IMR-90 (cell line): ENCODE results near the gene GRM4. TPM values are rescaled to one million over a fixed set of nuclear protein-coding genes. Genes with fewer than 3 reads are reported as not detected.

ENCODE experiments used
- ATAC-seq: fragments of 200-7000 bp; cut with Tn5 transposase; 2 replicates; pipeline ENCODE4 v1.9.1; 2020; ENCODE audit warnings: low read depth, mild to moderate bottlenecking, moderate library complexity
- BruUV-seq: library from RNA; stranded (reverse); fragments of 400-500 nt; replicated peaks from 2 replicates; lab custom pipeline; 2021; lab: Mats Ljungman, UMichigan
- CTCF ChIA-PET: fragments of 300-600 bp; formaldehyde crosslinking; extraction: SDS; loops from one replicate; lab custom pipeline; 2021; ENCODE audit warnings: antibody characterized with exemption; lab: Yijun Ruan, JAX
- POLR2A ChIA-PET: fragments of 300-600 bp; sonication (Branson Sonifier 250); formaldehyde crosslinking; loops from one replicate; lab custom pipeline; 2022; ENCODE audit warnings: antibody characterized with exemption; ENCODE audit not compliant: unreplicated experiment; lab: Charles Lee
- DNase-seq: peaks from one replicate; pipeline ENCODE4 v3.0.0; 2013
- H2AFZ ChIP-seq: replicated peaks from 2 replicates; pipeline ENCODE3; 2013; ENCODE audit warnings: low read length, mild to moderate bottlenecking; ENCODE audit not compliant: poor library complexity
- H2AK5ac ChIP-seq: 2 replicates; pipeline ENCODE4 v1.6.1; 2013; ENCODE audit warnings: low read depth, low read length, inconsistent platforms
- H2AK9ac ChIP-seq: replicated peaks from 2 replicates; pipeline ENCODE3; 2013; ENCODE audit warnings: mild to moderate bottlenecking, low read depth, low read length, moderate library complexity; ENCODE audit not compliant: poor library complexity
- H2BK120ac ChIP-seq: 2 replicates; pipeline ENCODE4 v1.6.1; 2013; ENCODE audit warnings: low read depth, low read length, inconsistent platforms
- H2BK15ac ChIP-seq: 3 replicates; pipeline ENCODE4 v1.6.1; 2013; ENCODE audit warnings: low read depth, low read length, inconsistent platforms
- H2BK20ac ChIP-seq: 2 replicates; pipeline ENCODE4 v1.6.1; 2013; ENCODE audit warnings: low read depth, mild to moderate bottlenecking, inconsistent platforms, low read length, moderate library complexity
- H2BK5ac ChIP-seq: 2 replicates; pipeline ENCODE4 v1.6.1; 2013; ENCODE audit warnings: mild to moderate bottlenecking, low read depth, low read length, inconsistent platforms; ENCODE audit not compliant: poor library complexity, severe bottlenecking
- H3K14ac ChIP-seq: replicated peaks from 2 replicates; pipeline ENCODE4 v1.6.1; 2013; ENCODE audit warnings: low read depth, low read length, inconsistent platforms
- H3K18ac ChIP-seq: 2 replicates; pipeline ENCODE4 v1.6.1; 2013; ENCODE audit warnings: low read depth, low read length, control low read depth
- H3K23ac ChIP-seq: 2 replicates; pipeline ENCODE4 v1.6.1; 2013; ENCODE audit warnings: low read depth, low read length, inconsistent platforms
- H3K27ac ChIP-seq: 2 replicates; pipeline ENCODE4 v1.5.1; 2013; ENCODE audit warnings: mild to moderate bottlenecking, control low read depth, low read length; ENCODE audit not compliant: insufficient read depth
- H3K27me3 ChIP-seq: 2 replicates; pipeline ENCODE4 v1.6.1; 2013; ENCODE audit warnings: low read length; ENCODE audit not compliant: control insufficient read depth, insufficient read depth
- H3K36me3 ChIP-seq: 2 replicates; pipeline ENCODE4 v1.6.1; 2013; ENCODE audit warnings: low read length, mixed read lengths; ENCODE audit not compliant: control insufficient read depth, insufficient read depth
- H3K4ac ChIP-seq: 2 replicates; pipeline ENCODE4 v1.6.1; 2013; ENCODE audit warnings: low read depth, low read length, inconsistent platforms
- H3K4me1 ChIP-seq: 2 replicates; pipeline ENCODE4 v1.6.1; 2013; ENCODE audit warnings: low read length, mixed read lengths; ENCODE audit not compliant: control insufficient read depth, insufficient read depth
- H3K4me2 ChIP-seq: 2 replicates; pipeline ENCODE4 v1.6.1; 2013; ENCODE audit warnings: low read depth, mild to moderate bottlenecking, control low read depth, low read length, moderate library complexity
- H3K4me3 ChIP-seq: 2 replicates; pipeline ENCODE4 v1.5.1; 2013; ENCODE audit warnings: low read depth, mild to moderate bottlenecking, control low read depth, low read length, moderate library complexity; ENCODE audit not compliant: insufficient read depth
- H3K56ac ChIP-seq: 2 replicates; pipeline ENCODE4 v1.6.1; 2013; ENCODE audit warnings: low read length, inconsistent platforms; ENCODE audit not compliant: insufficient read depth; ENCODE audit errors: extremely low read depth
- H3K79me1 ChIP-seq, 2 experiments: 2 replicates each; pipeline ENCODE4 v1.6.1; 2013; ENCODE audit warnings: low read length in 2 of 2, inconsistent platforms in 1 of 2, low read depth in 1 of 2
- H3K9ac ChIP-seq: 2 replicates; pipeline ENCODE4 v1.6.1; 2013; ENCODE audit warnings: low read depth, low read length, control low read depth
- H3K9me1 ChIP-seq: 2 replicates; pipeline ENCODE4 v1.6.1; 2013; ENCODE audit warnings: low read length, inconsistent platforms; ENCODE audit not compliant: insufficient read depth
- H3K9me3 ChIP-seq: 2 replicates; pipeline ENCODE4 v1.6.1; 2013; ENCODE audit warnings: low read length; ENCODE audit not compliant: control insufficient read depth, insufficient read depth
- H4K20me1 ChIP-seq: 2 replicates; pipeline ENCODE4 v1.6.1; 2013; ENCODE audit warnings: low read length, inconsistent platforms; ENCODE audit not compliant: insufficient read depth
- H4K5ac ChIP-seq: 2 replicates; pipeline ENCODE4 v1.6.1; 2013; ENCODE audit warnings: mild to moderate bottlenecking, low read depth, low read length, control low read depth
- H4K8ac ChIP-seq, 2 experiments: 2 replicates each; pipeline ENCODE4 v1.6.1; 2013; ENCODE audit warnings: low read depth in 2 of 2, low read length in 2 of 2, control low read depth in 1 of 2, inconsistent platforms in 1 of 2
- H4K91ac ChIP-seq: 2 replicates; pipeline ENCODE4 v1.6.1; 2013; ENCODE audit warnings: low read depth, low read length, inconsistent platforms; ENCODE audit not compliant: insufficient read depth
- BHLHE40 ChIP-seq: fragments of 150-350 bp; IDR thresholded peaks from 2 replicates; pipeline ENCODE4 v1.6.1; 2016; ENCODE audit warnings: mild to moderate bottlenecking, low read depth, low read length
- CHD1 ChIP-seq: IDR thresholded peaks from 2 replicates; pipeline ENCODE4 v1.6.1; 2012; ENCODE audit warnings: low read depth, low read length, improper control_type of control experiment
- FOS ChIP-seq: fragments of 150-350 bp; IDR thresholded peaks from 2 replicates; pipeline ENCODE4 v1.6.1; 2016; ENCODE audit warnings: low read depth, low read length
- MAFK ChIP-seq: IDR thresholded peaks from 2 replicates; pipeline ENCODE4 v1.6.1; 2012; ENCODE audit warnings: low read depth, low read length, improper control_type of control experiment
- MXI1 ChIP-seq: IDR thresholded peaks from 2 replicates; pipeline ENCODE4 v1.6.1; 2012; ENCODE audit warnings: low read depth, mild to moderate bottlenecking, low read length, moderate library complexity, borderline replicate concordance
- NFE2L2 ChIP-seq: fragments of 150-350 bp; IDR thresholded peaks from 2 replicates; pipeline ENCODE4 v1.6.1; 2016; ENCODE audit warnings: low read depth, mild to moderate bottlenecking, low read length
- POLR2A ChIP-seq: IDR thresholded peaks from 2 replicates; pipeline ENCODE4 v1.6.1; 2012; ENCODE audit warnings: mild to moderate bottlenecking, low read depth, low read length
- SMC3 ChIP-seq: fragments of 150-350 bp; IDR thresholded peaks from 2 replicates; pipeline ENCODE4 v1.6.1; 2016; ENCODE audit warnings: low read depth, mild to moderate bottlenecking, antibody characterized with exemption, low read length, moderate library complexity
- WGBS, 2 experiments: methylation state at CpG; one replicate each; pipeline versions ENCODE4 v1.1.5 to v1.1.7; 2013; ENCODE audit warnings: missing lambda C conversion rate in 2 of 2; ENCODE audit not compliant: insufficient read length in 1 of 2; ENCODE audit errors: extremely low coverage in 2 of 2; 5-methylcytosine and 5-hydroxymethylcytosine counted together
- dilution Hi-C: fragments of 300-500 bp; cut with HindIII; formaldehyde crosslinking; loops from one replicate; pipeline ENCODE4 v1.14.3; 2018; ENCODE audit warnings: low sequenced_read_pairs; ENCODE audit not compliant: unreplicated experiment
- in situ Hi-C: fragments of 300-500 bp; cut with MboI; formaldehyde crosslinking; loops from 3 replicates; pipeline ENCODE4 v1.14.3; 2019; ENCODE audit warnings: low sequenced_read_pairs, inconsistent platforms, mixed read lengths
- intact Hi-C: fragments of 100-400 bp; cut with micrococcal nuclease; formaldehyde crosslinking; loops from 2 replicates; pipeline ENCODE4 v1.10.0; 2022
- polyA plus RNA-seq, 3 experiments: library from polyadenylated mRNA; depleted of rRNA; stranded (reverse); fragments of >200 nt; gene quantifications; 2 replicates each; pipeline ENCODE4 v1.2.3, GENCODE V29; 2012; ENCODE audit warnings: low replicate concordance in 1 of 3
- total RNA-seq: library from RNA; depleted of rRNA; stranded (reverse); fragments of >200 nt; gene quantifications from 2 replicates; pipeline ENCODE4 v1.2.3, GENCODE V29; 2012
- TF ChIP-seq, protein P1 (sequence below): conservative IDR thresholded peaks from 2 replicates; pipeline ENCODE4 v1.5.1; 2012; ENCODE audit warnings: mild to moderate bottlenecking, low read depth, low read length, improper control_type of control experiment

GRM4 gene
- total and polyA plus RNA-seq, 2 of the 4 experiments (the other 2 are of a cell fraction): 0.02 TPM; not detected in 1

DNA sequence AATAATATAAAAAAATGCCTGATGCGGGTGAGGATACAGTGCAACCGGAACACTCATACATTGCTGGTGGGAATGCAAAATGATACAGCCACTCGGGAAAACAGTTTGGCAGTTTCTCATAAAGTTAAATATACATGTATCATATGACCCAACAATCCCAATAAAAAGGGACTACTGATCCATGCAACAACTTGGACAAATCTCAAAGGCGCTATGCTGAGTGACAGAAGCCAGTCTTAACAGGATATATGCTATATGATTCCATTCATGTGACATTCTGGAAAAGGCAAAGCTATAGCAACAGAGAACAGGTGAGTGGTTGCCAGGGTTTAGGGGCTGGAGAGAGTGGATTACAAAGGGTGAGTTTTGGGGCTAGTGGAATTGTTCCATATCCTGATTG lies 171.9 kb downstream of the GRM4 start:
- no peak for TF ChIP-seq FOS
- no peak for TF ChIP-seq POLR2A
- TF ChIP-seq MXI1: no peak
- no peak for TF ChIP-seq CHD1
- TF ChIP-seq SMC3: no peak
- TF ChIP-seq NFE2L2: no peak
- TF ChIP-seq, protein P1, sequence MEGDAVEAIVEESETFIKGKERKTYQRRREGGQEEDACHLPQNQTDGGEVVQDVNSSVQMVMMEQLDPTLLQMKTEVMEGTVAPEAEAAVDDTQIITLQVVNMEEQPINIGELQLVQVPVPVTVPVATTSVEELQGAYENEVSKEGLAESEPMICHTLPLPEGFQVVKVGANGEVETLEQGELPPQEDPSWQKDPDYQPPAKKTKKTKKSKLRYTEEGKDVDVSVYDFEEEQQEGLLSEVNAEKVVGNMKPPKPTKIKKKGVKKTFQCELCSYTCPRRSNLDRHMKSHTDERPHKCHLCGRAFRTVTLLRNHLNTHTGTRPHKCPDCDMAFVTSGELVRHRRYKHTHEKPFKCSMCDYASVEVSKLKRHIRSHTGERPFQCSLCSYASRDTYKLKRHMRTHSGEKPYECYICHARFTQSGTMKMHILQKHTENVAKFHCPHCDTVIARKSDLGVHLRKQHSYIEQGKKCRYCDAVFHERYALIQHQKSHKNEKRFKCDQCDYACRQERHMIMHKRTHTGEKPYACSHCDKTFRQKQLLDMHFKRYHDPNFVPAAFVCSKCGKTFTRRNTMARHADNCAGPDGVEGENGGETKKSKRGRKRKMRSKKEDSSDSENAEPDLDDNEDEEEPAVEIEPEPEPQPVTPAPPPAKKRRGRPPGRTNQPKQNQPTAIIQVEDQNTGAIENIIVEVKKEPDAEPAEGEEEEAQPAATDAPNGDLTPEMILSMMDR: no peak
- TF ChIP-seq BHLHE40: no peak
- no peak for TF ChIP-seq MAFK
- dilution Hi-C loops: no loop called here

More for the DNA sequence above, 171.9 kb downstream of the GRM4 start:
- Histone ChIP-seq H3K9me1 (no peaks in the 10 kb centered on the region), H2AFZ (no peak overlapping the region), H3K79me1 (no peaks in the 10 kb centered on the region), H3K23ac (no peak overlapping the region), H3K4me1 (no peaks in the 10 kb centered on the region), H3K14ac (no peak overlapping the region), H3K18ac (no peak overlapping the region), H2AK5ac (no peak overlapping the region), H3K36me3 (no peaks in the 10 kb centered on the region), H3K9me3 (peaks cover 3% of the 10 kb centered on the region), H3K56ac (no peak overlapping the region), H3K4ac (no peak overlapping the region), H2BK120ac (no peak overlapping the region), H2BK20ac (no peak overlapping the region), H4K8ac (no peak overlapping the region), H2BK5ac (no peak overlapping the region), H3K4me3 (no peak overlapping the region), H3K9ac (no peak overlapping the region), H2AK9ac (no peak overlapping the region), H4K5ac (no peak overlapping the region), H4K91ac (no peak overlapping the region), H2BK15ac (no peak overlapping the region), H3K27me3 (peaks cover 50% of the 10 kb centered on the region), H4K20me1 (no peaks in the 10 kb centered on the region; the same call in 1 of the 2 replicates), H3K27ac (no peak overlapping the region), H3K4me2 (no peak overlapping the region)
- intact Hi-C loops (no loop called here), in situ Hi-C loops (no loop called here)
- DNase-seq (no peak), ATAC-seq (no peak)
- no TSS peak for BruUV-seq
- POLR2A ChIA-PET: no interaction called here
- CTCF ChIA-PET: interaction anchor here (0.6 to 0.7 kb wide), 2 partner anchors 19 to 60 kb away, joined by 3 to 6 read pairs; no protein-coding TSS in a partner anchor
- no CpG with 5 or more reads among the region's 4 CpGs for WGBS, 2 experiments
